T-helper 9 cell (primary cell): ENCODE data around the gene IQSEC3.

Source experiments
- DNase-seq: peaks from one replicate; pipeline ENCODE4 v3.0.0-alpha.2; 2020

Gene IQSEC3

DNA sequence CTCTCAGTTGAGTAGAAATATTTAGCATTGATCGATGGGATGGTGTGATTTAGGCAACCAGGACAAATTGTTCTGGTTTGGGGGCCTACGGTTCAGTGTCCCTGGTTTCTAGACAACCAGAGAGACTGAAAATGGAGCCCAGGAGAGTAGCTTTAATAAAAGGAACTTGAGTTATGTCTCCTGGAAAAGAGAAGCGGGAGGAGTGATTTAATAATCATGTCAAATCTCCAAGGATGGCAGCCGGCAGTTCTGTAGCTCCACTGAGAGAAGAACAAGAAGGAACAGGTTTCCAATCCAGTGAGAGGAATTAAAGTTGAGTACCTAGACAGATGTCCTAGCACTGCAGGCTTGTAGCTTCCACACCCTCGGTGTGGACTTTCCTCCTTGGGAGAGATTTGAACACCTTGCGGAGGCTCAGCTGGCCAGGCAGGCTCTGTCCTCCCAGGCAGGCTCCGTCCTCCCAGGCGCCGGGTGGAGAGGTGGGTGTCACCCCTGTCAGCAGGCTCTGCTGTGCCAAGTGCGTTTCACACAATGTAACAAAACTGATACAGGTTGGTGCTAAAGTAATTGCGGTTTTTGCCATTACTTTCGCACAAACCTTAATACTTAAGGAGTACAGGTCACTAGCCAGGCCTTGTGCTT, 101.5 kb downstream of the IQSEC3 start:
- DNase-seq: no peak

GRCh38 chr12:168763-169525, 102.4 kb downstream of the IQSEC3 start:
- DNase-seq: no peak

DNA sequence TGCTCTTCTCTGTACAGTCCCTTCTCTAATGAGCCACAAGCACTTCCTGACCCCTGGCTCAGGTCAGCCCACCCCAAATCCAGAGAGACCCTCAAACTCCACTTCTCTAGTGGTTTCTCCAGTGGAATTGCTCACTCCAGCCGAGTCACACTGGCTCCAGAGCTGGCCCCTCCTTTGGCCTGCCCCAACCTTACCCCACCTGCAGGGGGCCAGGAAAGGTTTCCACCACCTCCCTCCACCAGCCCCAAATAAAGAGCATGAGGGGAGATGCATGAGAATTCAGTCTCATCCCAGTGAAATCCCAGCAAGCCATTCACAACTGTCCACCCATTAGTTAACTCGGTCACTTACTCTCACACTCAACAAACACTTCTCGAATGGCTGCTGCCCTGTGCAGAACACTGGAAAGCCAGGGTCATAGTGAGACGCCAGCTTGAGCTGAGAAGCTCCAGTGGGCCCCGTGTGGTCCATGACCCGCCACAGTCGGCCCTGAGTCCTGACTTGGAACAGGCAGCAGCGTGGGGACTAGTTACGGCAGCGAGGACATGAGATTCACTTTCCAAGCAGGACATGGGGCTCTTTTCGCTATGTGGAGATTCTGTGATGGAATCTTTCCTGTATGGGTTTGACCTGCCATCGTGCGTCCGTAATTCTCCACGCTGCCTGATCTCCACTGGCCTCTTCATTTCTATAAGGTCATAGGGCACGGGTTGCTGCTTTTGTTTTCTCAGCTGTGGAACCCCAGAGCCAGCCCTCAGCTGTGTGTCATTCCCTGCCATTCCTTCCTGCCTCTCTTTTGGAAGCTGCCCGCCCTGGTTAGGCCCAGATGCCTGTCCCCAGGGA, 103.2 kb downstream of the IQSEC3 start:
- no peak for DNase-seq

- DNase-seq: no peak
Observed at GRCh38 chr12:170371-171225, 104.0 kb downstream of the IQSEC3 start.

DNA sequence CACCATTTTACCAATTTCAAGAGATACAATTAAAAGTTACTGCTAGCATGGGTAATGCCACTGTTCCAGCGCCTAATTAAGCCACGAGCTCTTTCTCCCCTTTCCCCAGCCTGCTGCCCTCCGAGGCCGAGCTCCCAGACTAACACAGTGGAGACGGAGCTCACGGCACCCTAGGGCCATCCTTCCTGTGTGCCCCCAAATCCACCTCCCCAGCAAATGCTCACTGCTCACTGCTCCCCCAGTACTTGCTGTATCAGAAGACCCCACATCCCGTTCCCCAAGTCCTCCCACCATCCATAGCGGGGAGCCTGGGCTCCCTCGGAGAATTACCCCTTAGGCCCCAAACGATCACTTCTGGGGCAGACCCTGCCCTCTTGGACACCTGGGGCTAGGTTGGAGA, 104.7 kb downstream of the IQSEC3 start:
- no peak for DNase-seq

DNA sequence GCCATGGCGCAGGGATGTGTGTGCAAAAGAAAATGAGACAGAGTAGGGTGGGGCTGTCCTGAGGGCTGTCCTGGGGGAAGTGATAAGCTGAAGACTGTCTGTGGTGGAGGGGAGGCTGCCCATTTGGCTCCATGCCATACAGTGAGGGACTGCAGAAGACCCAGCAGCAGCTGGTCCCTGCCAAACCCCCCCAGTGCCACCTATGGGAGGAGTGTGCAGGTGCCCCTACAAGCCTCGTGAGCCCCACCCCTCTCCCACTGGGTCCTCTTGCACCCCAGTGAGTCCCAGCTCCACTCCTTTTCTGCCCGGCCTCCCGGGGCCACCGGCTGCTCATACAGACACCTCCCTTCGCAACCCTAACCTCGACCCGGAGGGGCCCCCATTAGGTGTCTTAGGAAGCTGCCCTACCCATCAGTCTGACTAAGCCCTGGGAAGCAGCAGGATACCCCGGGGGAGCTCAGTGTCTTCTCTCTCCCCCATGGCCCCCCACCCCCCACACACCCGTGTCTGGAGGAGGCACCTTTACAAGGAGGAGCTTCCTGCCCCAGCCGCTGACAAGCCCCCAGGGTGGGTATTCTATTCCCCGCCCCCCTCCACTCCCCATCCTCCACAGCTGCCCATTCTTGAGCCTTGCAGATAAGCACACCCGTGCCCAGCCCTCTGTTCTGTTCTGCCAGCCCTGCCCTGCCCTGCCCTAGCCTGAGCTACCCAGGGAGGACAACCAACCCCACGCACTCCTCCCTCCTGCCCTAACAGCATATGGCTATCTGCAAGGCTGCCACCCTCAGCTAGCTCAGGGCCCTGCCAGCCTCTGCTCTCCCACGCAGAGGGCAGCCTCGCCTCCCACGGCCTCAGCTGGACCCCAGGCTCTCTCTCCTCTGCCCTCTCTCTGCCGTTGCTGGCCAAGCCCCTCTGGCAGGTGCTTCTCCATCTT, 105.4 kb downstream of the IQSEC3 start:
- DNase-seq: no peak

- DNase-seq: no peak
Observed at GRCh38 chr12:172732-173161, 106.2 kb downstream of the IQSEC3 start.

GRCh38 chr12:174124-174523, 107.6 kb downstream of the IQSEC3 start:
- no peak for DNase-seq

- DNase-seq: no peak
Observed at GRCh38 chr12:174596-174995, 108.0 kb downstream of the IQSEC3 start.

GRCh38 chr12:175250-175649, 108.7 kb downstream of the IQSEC3 start:
- no peak for DNase-seq

DNA sequence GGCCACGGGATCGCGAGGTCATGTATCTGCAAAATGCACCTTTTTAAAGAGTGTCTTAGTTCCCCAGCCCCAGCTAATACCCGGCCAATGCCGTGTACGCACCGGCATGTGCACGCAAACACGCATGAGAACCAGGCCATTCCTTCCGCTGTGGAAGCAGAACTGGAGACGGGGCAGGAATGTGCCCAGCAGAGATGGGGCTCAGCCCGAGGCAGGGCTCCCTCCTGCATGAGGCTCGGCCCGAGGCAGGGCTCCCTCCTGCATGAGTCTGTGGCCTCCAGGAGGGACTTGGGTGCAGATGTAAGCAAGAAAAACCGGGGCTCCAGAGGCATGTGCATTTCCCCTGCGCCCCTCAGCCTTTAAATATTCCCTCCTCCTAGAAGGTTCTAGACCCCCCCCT, 109.2 kb downstream of the IQSEC3 start:
- DNase-seq: no peak

GRCh38 chr12:176321-177181, 110.0 kb downstream of the IQSEC3 start:
- no peak for DNase-seq

GRCh38 chr12:177336-177979, 110.9 kb downstream of the IQSEC3 start:
- no peak for DNase-seq

- DNase-seq: no peak
Observed at GRCh38 chr12:177980-178828, 111.6 kb downstream of the IQSEC3 start.

DNA sequence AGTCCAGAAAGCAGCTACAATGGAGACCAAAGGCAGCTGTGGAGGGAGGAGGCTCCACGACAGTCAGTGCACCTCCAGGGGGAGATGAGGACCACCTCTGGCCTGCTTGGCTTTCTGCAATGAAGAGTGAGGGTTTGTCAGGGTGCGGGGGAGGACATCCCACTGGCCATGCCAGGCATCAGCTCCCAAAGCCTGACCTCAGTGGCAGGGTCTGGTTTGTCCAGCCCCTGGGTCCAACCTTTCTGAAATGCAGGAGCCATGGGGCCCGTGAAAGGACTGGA, 112.2 kb downstream of the IQSEC3 start:
- DNase-seq: no peak

GRCh38 chr12:179131-179884, 112.7 kb downstream of the IQSEC3 start:
- DNase-seq: no peak

GRCh38 chr12:179885-180284, 113.3 kb downstream of the IQSEC3 start:
- no peak for DNase-seq

DNA sequence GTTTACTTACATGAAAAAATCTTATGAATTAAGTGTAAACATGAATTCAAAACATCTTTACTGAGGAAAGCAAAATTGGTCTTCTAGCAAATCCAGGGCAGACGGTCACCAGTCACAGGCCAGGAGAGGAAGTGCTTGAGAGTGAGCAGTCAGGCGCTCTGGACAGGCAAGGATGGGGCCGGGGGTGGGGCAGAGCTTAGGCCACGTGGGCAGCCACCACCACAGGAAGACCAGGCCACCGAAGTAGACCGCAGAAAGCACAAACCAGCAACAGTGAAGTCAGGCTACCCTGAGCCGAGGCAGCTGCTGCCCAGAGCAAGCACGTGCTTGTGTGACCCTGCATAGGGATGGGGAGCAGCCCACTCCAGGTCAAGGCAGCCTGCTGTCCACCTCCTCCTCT, 113.9 kb downstream of the IQSEC3 start:
- no peak for DNase-seq
